ENCODE measurements around the gene HP. TPM values are rescaled to one million over a fixed set of nuclear protein-coding genes. Genes with fewer than 3 reads are reported as not detected.
A peak's percentile ranks its signal among the peaks of the same experiment; 100 is the strongest.
"Not testable (repeated sequence)": the region's sequence is repeated elsewhere in the genome, so short reads cannot be mapped to it uniquely, and the experiment has no call there.

The HP gene
- total RNA-seq, 1 donor from 2014 or later, result not detected

GRCh38 chr16:72066747-72067146 lies 12.4 kb downstream of the HP start:
- no peak for TF ChIP-seq CTCF (IDR thresholded peaks at IDR 0.05; ENCODE audit: unreplicated experiment)
- no peaks in the 10 kb centered on the region for H3K27me3 Mint-ChIP-seq (ENCODE audit: low read depth)
- peaks cover 3% of the 10 kb centered on the region for H3K36me3 Mint-ChIP-seq
- no peak overlapping the region for H3K4me3 Mint-ChIP-seq
- H3K4me1 Mint-ChIP-seq, result no peaks in the 10 kb centered on the region
- DNase-seq (ENCODE audit: low spot score in 2 of 2, unreplicated experiment in 2 of 2), result no peak
- no peak overlapping the region for H3K27ac Mint-ChIP-seq
- H3K9me3 Mint-ChIP-seq, result no peaks in the 10 kb centered on the region

- Mint-ChIP-seq H3K36me3 (peaks cover 3% of the 10 kb centered on the region), H3K27me3 (ENCODE audit: low read depth) (no peaks in the 10 kb centered on the region), H3K4me3 (no peak overlapping the region), H3K4me1 (peaks cover 7% of the 10 kb centered on the region), H3K9me3 (no peaks in the 10 kb centered on the region), H3K27ac (no peak overlapping the region)
- DNase-seq (ENCODE audit: low spot score in 2 of 2, unreplicated experiment in 2 of 2), result no peak
- TF ChIP-seq CTCF (IDR thresholded peaks at IDR 0.05; ENCODE audit: unreplicated experiment), result no peak
These were observed 14.6 kb downstream of the HP start for GRCh38 chr16:72068930-72069329.

GRCh38 chr16:72072514-72073342 lies 18.4 kb downstream of the HP start:
- DNase-seq (ENCODE audit: low spot score in 2 of 2, unreplicated experiment in 2 of 2), result no peak
- H3K36me3 Mint-ChIP-seq, result peaks cover 2% of the 10 kb centered on the region
- no peak overlapping the region for H3K4me3 Mint-ChIP-seq
- H3K27me3 Mint-ChIP-seq (ENCODE audit: low read depth), result no peaks in the 10 kb centered on the region
- H3K27ac Mint-ChIP-seq, result peak overlapping the region; percentile 62
- no peak for TF ChIP-seq CTCF (IDR thresholded peaks at IDR 0.05; ENCODE audit: unreplicated experiment)
- peaks cover 7% of the 10 kb centered on the region for H3K4me1 Mint-ChIP-seq
- no peaks in the 10 kb centered on the region for H3K9me3 Mint-ChIP-seq

- Mint-ChIP-seq H3K36me3 (peaks cover 10% of the 10 kb centered on the region), H3K9me3 (no peaks in the 10 kb centered on the region), H3K4me3 (no peak overlapping the region), H3K4me1 (peaks cover 7% of the 10 kb centered on the region), H3K27me3 (ENCODE audit: low read depth) (no peaks in the 10 kb centered on the region), H3K27ac (peak overlapping the region; percentile 61)
- no peak for DNase-seq (ENCODE audit: low spot score in 2 of 2, unreplicated experiment in 2 of 2)
- TF ChIP-seq CTCF (IDR thresholded peaks at IDR 0.05; ENCODE audit: unreplicated experiment), result no peak
These were observed 19.4 kb downstream of the HP start for GRCh38 chr16:72073560-72074230.

GRCh38 chr16:72075067-72075466 lies 20.8 kb downstream of the HP start:
- not testable (repeated sequence) for DNase-seq (ENCODE audit: low spot score in 2 of 2, unreplicated experiment in 2 of 2); H3K4me1 Mint-ChIP-seq; H3K9me3 Mint-ChIP-seq; H3K4me3 Mint-ChIP-seq; H3K27me3 Mint-ChIP-seq (ENCODE audit: low read depth); H3K27ac Mint-ChIP-seq
- peaks cover 10% of the 10 kb centered on the region for H3K36me3 Mint-ChIP-seq

- not testable (repeated sequence) for H3K4me3 Mint-ChIP-seq; H3K27me3 Mint-ChIP-seq (ENCODE audit: low read depth); H3K4me1 Mint-ChIP-seq; H3K9me3 Mint-ChIP-seq; H3K27ac Mint-ChIP-seq; DNase-seq (ENCODE audit: low spot score in 2 of 2, unreplicated experiment in 2 of 2)
- H3K36me3 Mint-ChIP-seq, result peaks cover 10% of the 10 kb centered on the region
These were observed 22.8 kb downstream of the HP start for GRCh38 chr16:72076991-72077706.

Data from mesothelial cell of epicardium (in vitro differentiated cells).